A549 (cell line): ENCODE results near the gene XBP1. TPM values are rescaled to one million over a fixed set of nuclear protein-coding genes. Genes with fewer than 3 reads are reported as not detected.

Experiments used
- ATAC-seq, 2 experiments: fragments of 200-7000 bp in 1 of 2; fragments of >200 bp in 1 of 2; cut with Nextera tagmentation in 1 of 2; cut with Tn5 transposase in 1 of 2; 3 replicates each; pipeline versions ENCODE4 v1.8.0 to v1.9.1; 2018 to 2020; ENCODE audit warnings: mild to moderate bottlenecking in 1 of 2, moderate library complexity in 1 of 2
- CTCF ChIA-PET: fragments of 300-600 bp; sonication (Branson Sonifier 250); formaldehyde crosslinking; extraction: SDS; loops from one replicate; lab custom pipeline; 2021; ENCODE audit warnings: antibody characterized with exemption, inconsistent platforms; lab: Yijun Ruan, JAX
- POLR2A ChIA-PET: fragments of 350-600 bp; formaldehyde crosslinking; extraction: SDS; loops from one replicate; lab custom pipeline; 2021; ENCODE audit warnings: antibody characterized with exemption, inconsistent platforms; lab: Yijun Ruan, JAX
- DNase-seq, 2 experiments: peaks; one replicate each; pipeline versions ENCODE4 v3.0.0 to v3.0.0-alpha.2; 2011 to 2016; ENCODE audit warnings: low read depth in 1 of 2, low spot score in 1 of 2
- FAIRE-seq: peaks from 2 replicates; lab custom pipeline; 2011; peaks lifted over from hg19 to GRCh38; lab: Jason Lieb, UNC
- H3K27ac ChIP-seq, 2 experiments: fragments of >200 bp; sonication (Bioruptor Twin); formaldehyde crosslinking; 3 replicates each; pipeline ENCODE4 v1.5.1; 2016 to 2017
- H3K4me1 ChIP-seq: fragments of >200 bp; sonication (Bioruptor Twin); formaldehyde crosslinking; 3 replicates; pipeline ENCODE4 v1.6.1; 2016
- H3K4me2 ChIP-seq: fragments of >200 bp; sonication (Bioruptor Twin); formaldehyde crosslinking; 3 replicates; pipeline ENCODE4 v1.6.1; 2016
- H3K4me3 ChIP-seq: fragments of >200 bp; sonication (Bioruptor Twin); formaldehyde crosslinking; 3 replicates; pipeline ENCODE4 v1.5.1; 2016
- H3K9me3 ChIP-seq: fragments of >200 bp; sonication (Bioruptor Twin); formaldehyde crosslinking; 3 replicates; pipeline ENCODE4 v1.6.1; 2016
- CBX2 ChIP-seq: fragments of 200-600 bp; sonication (generic); IDR thresholded peaks from 2 replicates; pipeline ENCODE4 v1.6.1; 2016; ENCODE audit warnings: low read depth, mild to moderate bottlenecking, borderline replicate concordance
- CHD2 ChIP-seq: fragments of 150-350 bp; IDR thresholded peaks from 2 replicates; pipeline ENCODE4 v1.6.1; 2014; ENCODE audit warnings: low read length; ENCODE audit not compliant: partially characterized antibody
- EHMT2 ChIP-seq: fragments of 200-600 bp; sonication (generic); IDR thresholded peaks from 2 replicates; pipeline ENCODE4 v1.6.1; 2016; ENCODE audit warnings: antibody characterized with exemption, low read depth, mild to moderate bottlenecking, moderate library complexity
- EP300 ChIP-seq, 2 experiments: fragments of >200 bp; sonication (Bioruptor Twin); formaldehyde crosslinking; IDR thresholded peaks; 2 replicates in 1 of 2; 3 replicates in 1 of 2; pipeline ENCODE4 v1.6.1; 2016 to 2017
- GATA3 ChIP-seq: IDR thresholded peaks from 2 replicates; pipeline ENCODE4 v1.6.1; 2012; ENCODE audit warnings: borderline replicate concordance
- HDAC2 ChIP-seq: fragments of 200-600 bp; sonication (generic); IDR thresholded peaks from 2 replicates; pipeline ENCODE4 v1.6.1; 2016
- HEYL ChIP-seq: fragments of 250-450 bp; sonication (Bioruptor Pico); IDR thresholded peaks from 2 replicates; pipeline ENCODE4 v1.8.0; 2021; ENCODE audit warnings: mild to moderate bottlenecking, moderate library complexity
- JUN ChIP-seq, 2 experiments: fragments of >200 bp; sonication (Bioruptor Twin); formaldehyde crosslinking; IDR thresholded peaks; 2 replicates in 1 of 2; 3 replicates in 1 of 2; pipeline ENCODE4 v1.6.1; 2016 to 2017
- KDM1A ChIP-seq: fragments of 200-600 bp; sonication (generic); IDR thresholded peaks from 2 replicates; pipeline ENCODE4 v1.6.1; 2016; ENCODE audit warnings: low read depth, mild to moderate bottlenecking
- POLR2AphosphoS2 ChIP-seq: conservative IDR thresholded peaks from 2 replicates; pipeline ENCODE4 v1.6.1; 2012; ENCODE audit warnings: low read length, improper control_type of control experiment, inconsistent platforms
- RAD21 ChIP-seq, 2 experiments: fragments of >200 bp in 1 of 2; sonication (Bioruptor Twin) in 1 of 2; formaldehyde crosslinking in 1 of 2; IDR thresholded peaks in 1 of 2; conservative IDR thresholded peaks in 1 of 2; 2 replicates in 1 of 2; 3 replicates in 1 of 2; pipeline ENCODE4 v1.6.1; 2012 to 2018; ENCODE audit warnings: inconsistent platforms in 1 of 2
- RARB ChIP-seq: fragments of 250-450 bp; sonication (Bioruptor Pico); IDR thresholded peaks from 2 replicates; pipeline ENCODE4 v1.8.0; 2021; ENCODE audit warnings: mild to moderate bottlenecking, moderate library complexity
- RFX5 ChIP-seq: fragments of 450-650 bp; IDR thresholded peaks from 2 replicates; pipeline ENCODE4 v1.7.1; 2014; ENCODE audit warnings: antibody characterized with exemption, mild to moderate bottlenecking, moderate library complexity
- RNF2 ChIP-seq: fragments of 200-600 bp; sonication (generic); IDR thresholded peaks from 2 replicates; pipeline ENCODE4 v1.6.1; 2016; ENCODE audit warnings: low read depth, mild to moderate bottlenecking, antibody characterized with exemption, moderate library complexity, borderline replicate concordance
- SREBF2 ChIP-seq: fragments of 450-650 bp; IDR thresholded peaks from 2 replicates; pipeline ENCODE4 v1.6.1; 2014; ENCODE audit warnings: mild to moderate bottlenecking, moderate library complexity
- USF2 ChIP-seq: fragments of 450-650 bp; IDR thresholded peaks from 2 replicates; pipeline ENCODE4 v1.6.1; 2014; ENCODE audit warnings: antibody characterized with exemption
- ZC3H11A ChIP-seq: fragments of 450-650 bp; IDR thresholded peaks from 2 replicates; pipeline ENCODE4 v1.6.1; 2014; ENCODE audit warnings: antibody characterized with exemption, mild to moderate bottlenecking
- ZNF302 ChIP-seq: fragments of 250-450 bp; sonication (Bioruptor Pico); IDR thresholded peaks from 2 replicates; pipeline ENCODE4 v1.9.0; 2021; ENCODE audit warnings: inconsistent platforms, mild to moderate bottlenecking, moderate library complexity
- ZSCAN20 ChIP-seq: fragments of 250-450 bp; sonication (Bioruptor Pico); IDR thresholded peaks from 2 replicates; pipeline ENCODE4 v1.8.0; 2022; ENCODE audit warnings: mild to moderate bottlenecking, moderate library complexity
- WGBS: methylation state at CpG from one replicate; pipeline ENCODE4 v1.1.6; 2017; ENCODE audit errors: missing lambda C conversion rate; 5-methylcytosine and 5-hydroxymethylcytosine counted together
- polyA plus RNA-seq, 4 experiments: library from polyadenylated mRNA; depleted of rRNA in 3 of 4; stranded (reverse); fragments of >200 nt; fragmentation: RNase III in 1 of 4; extraction: RNeasy Plus Mini Kit Qiagen cat#74134 plus additional on column Dnase treatment in 1 of 4; gene quantifications; 2 replicates in 3 of 4; 3 replicates in 1 of 4; pipeline ENCODE4 v1.2.3, GENCODE V29; 2011 to 2017

The XBP1 gene
- polyA plus RNA-seq, 2 of the 4 experiments (the other 2 are of a cell fraction): 34.1 to 172 TPM

- peaks cover 21% of the 10 kb centered on the region for H3K4me1 ChIP-seq
- peak overlapping the region; percentile 54 to 73; a peak in 5 of 6 replicates for H3K27ac ChIP-seq
- ATAC-seq: peak; percentile 50 to 79; a peak in 3 of 6 replicates
- TF ChIP-seq GATA3 (0 out of 2 replicates have a peak, but pooled peaks have one; percentile 16), EHMT2 (no peak)
- TF ChIP-seq, all 56 proteins: peak for 1
- H3K4me3 ChIP-seq: no peak overlapping the region
- FAIRE-seq (no peak), DNase-seq (peak in 1 of 2 experiments; percentile 58)
- POLR2A ChIA-PET: no interaction called here
- H3K9me3 ChIP-seq: no peaks in the 10 kb centered on the region
- WGBS: 11% methylated on average over 4 of the region's 4 CpGs
- CTCF ChIA-PET: interaction anchor here (0.5 to 1.3 kb wide), 2 partner anchors 11 to 17 kb away, joined by 3 to 5 read pairs; partner anchors contain the start of gene CCDC117
- peak overlapping the region; percentile 60 for H3K4me2 ChIP-seq
Measured at GRCh38 chr22:28783786-28784671, 16.3 kb downstream of the XBP1 start.

GRCh38 chr22:28780296-28780695 is 20.1 kb downstream of the XBP1 start:
- TF ChIP-seq ZC3H11A (no peak), HDAC2 (no peak), JUN (IDR thresholded peaks at IDR 0.05) (no peak), CBX2 (no peak)
- Histone ChIP-seq H3K4me3 (no peak overlapping the region), H3K27ac (no peak overlapping the region), H3K4me2 (no peak overlapping the region), H3K9me3 (no peaks in the 10 kb centered on the region), H3K4me1 (peaks cover 21% of the 10 kb centered on the region)
- CTCF ChIA-PET: no interaction called here
- DNase-seq: no peak
- POLR2A ChIA-PET: no interaction called here
- no peak for FAIRE-seq
- ATAC-seq: no peak
- 100% methylated on average over 1 of the region's 1 CpG for WGBS

- 93% methylated on average over 5 of the region's 5 CpGs for WGBS
- peaks cover 21% of the 10 kb centered on the region for H3K4me1 ChIP-seq
- TF ChIP-seq ZSCAN20 (CRISPR knock-in tag): no peak
- no peak for TF ChIP-seq RNF2
- TF ChIP-seq SREBF2: no peak
- no peak for TF ChIP-seq EP300 (IDR thresholded peaks at IDR 0.05)
- no peak for TF ChIP-seq POLR2AphosphoS2
- TF ChIP-seq, all 56 proteins: peak for 0
- Histone ChIP-seq H3K4me2 (no peak overlapping the region), H3K9me3 (no peaks in the 10 kb centered on the region), H3K27ac (no peak overlapping the region), H3K4me3 (no peak overlapping the region)
- DNase-seq (no peak), FAIRE-seq (no peak), ATAC-seq (no peak)
- ChIA-PET POLR2A (no interaction called here), CTCF (no interaction called here)
Measured at GRCh38 chr22:28779833-28780232, 20.5 kb downstream of the XBP1 start.

GRCh38 chr22:28774378-28774777 is 26.0 kb downstream of the XBP1 start:
- H3K27ac ChIP-seq: no peak overlapping the region
- no peaks in the 10 kb centered on the region for H3K4me1 ChIP-seq
- ChIA-PET CTCF (interaction anchor here (0.9 to 3.1 kb wide), 3 partner anchors 13 to 269 kb away, joined by 3 to 17 read pairs (median 3); no protein-coding TSS in a partner anchor), POLR2A (no interaction called here)
- no peak for TF ChIP-seq USF2
- TF ChIP-seq RFX5: no peak
- TF ChIP-seq ZNF302 (CRISPR knock-in tag): no peak
- TF ChIP-seq KDM1A: no peak
- no peak for TF ChIP-seq GATA3
- no peak for TF ChIP-seq HEYL (CRISPR knock-in tag)
- no peak for TF ChIP-seq RARB
- TF ChIP-seq POLR2AphosphoS2: no peak
- TF ChIP-seq RAD21 (conservative IDR thresholded peaks at IDR 0.05 in 1 of 2, IDR thresholded peaks at IDR 0.05 in 1 of 2): no peak
- no peak for TF ChIP-seq CHD2
- no peak overlapping the region for H3K4me3 ChIP-seq
- peak overlapping the region; percentile 77; the same call in 2 of the 3 replicates for H3K4me2 ChIP-seq
- no peak for FAIRE-seq
- WGBS: 100% methylated on average over 1 of the region's 1 CpG
- no peaks in the 10 kb centered on the region for H3K9me3 ChIP-seq
- no peak for ATAC-seq
- no peak for DNase-seq
